CD4-positive, alpha-beta memory T cell (primary cell): ENCODE measurements around the gene DIP2A. TPM values are rescaled to one million over a fixed set of nuclear protein-coding genes. Genes with fewer than 3 reads are reported as not detected.
A peak's percentile ranks its signal among the peaks of the same experiment; 100 is the strongest.

Experiments used
- CTCF ChIA-PET: fragments of 350-600 bp; sonication (Branson Sonifier 250); formaldehyde crosslinking; loops from one replicate; lab custom pipeline; 2021; ENCODE audit warnings: inconsistent platforms; ENCODE audit not compliant: partially characterized antibody; lab: Charles Lee
- POLR2A ChIA-PET: fragments of 350-600 bp; sonication (Branson Sonifier 250); formaldehyde crosslinking; loops from one replicate; lab custom pipeline; 2021; ENCODE audit not compliant: partially characterized antibody; lab: Charles Lee
- DNase-seq, 5 donors: peaks; one replicate each; pipeline versions ENCODE4 v3.0.0 to v3.0.0-alpha.2; 2020 to 2022; ENCODE audit warnings: mixed read lengths in 1 of 5
- H3K27ac ChIP-seq: one replicate; pipeline ENCODE4 v1.7.0; 2013; ENCODE audit warnings: low read depth, low read length
- H3K27me3 ChIP-seq: 2 replicates; pipeline ENCODE4 v1.7.0; 2013; ENCODE audit warnings: mild to moderate bottlenecking, low read length, moderate library complexity; ENCODE audit not compliant: insufficient read depth
- H3K36me3 ChIP-seq: 2 replicates; pipeline ENCODE4 v1.7.0; 2013; ENCODE audit warnings: mild to moderate bottlenecking, low read length, moderate library complexity; ENCODE audit not compliant: insufficient read depth
- H3K4me1 ChIP-seq: 2 replicates; pipeline ENCODE4 v1.7.0; 2013; ENCODE audit warnings: mild to moderate bottlenecking, low read length, moderate library complexity; ENCODE audit not compliant: insufficient read depth
- H3K4me3 ChIP-seq, 2 donors: one replicate each; pipeline ENCODE4 v1.7.0; 2013; ENCODE audit warnings: low read length in 2 of 2, mild to moderate bottlenecking in 1 of 2
- H3K9me3 ChIP-seq, 2 donors: one replicate each; pipeline ENCODE4 v1.7.0; 2013; ENCODE audit warnings: low read length in 2 of 2, control low read depth in 1 of 2; ENCODE audit not compliant: control insufficient read depth in 1 of 2
- H3K27ac Mint-ChIP-seq, 7 donors: one replicate each; pipeline ENCODE4 v1.8.0; 2020 to 2021; ENCODE audit warnings: mixed read lengths in 7 of 7, mild to moderate bottlenecking in 6 of 7, inconsistent platforms in 3 of 7, moderate library complexity in 3 of 7
- H3K27me3 Mint-ChIP-seq, 2 donors: one replicate each; pipeline ENCODE4 v1.8.0; 2020 to 2021; ENCODE audit warnings: mixed read lengths in 2 of 2
- H3K36me3 Mint-ChIP-seq, 2 donors: one replicate each; pipeline ENCODE4 v1.8.0; 2020 to 2021; ENCODE audit warnings: mixed read lengths in 2 of 2, inconsistent platforms in 1 of 2, mild to moderate bottlenecking in 1 of 2
- H3K4me1 Mint-ChIP-seq, 4 donors: one replicate each; pipeline ENCODE4 v1.8.0; 2020 to 2021; ENCODE audit warnings: mixed read lengths in 4 of 4, mild to moderate bottlenecking in 1 of 4
- H3K4me3 Mint-ChIP-seq, 8 donors: one replicate each; pipeline ENCODE4 v1.8.0; 2020 to 2021; ENCODE audit warnings: mixed read lengths in 8 of 8, mild to moderate bottlenecking in 7 of 8, moderate library complexity in 6 of 8, inconsistent platforms in 3 of 8
- H3K9me3 Mint-ChIP-seq, 8 donors: one replicate each; pipeline ENCODE4 v1.8.0; 2020 to 2021; ENCODE audit warnings: mixed read lengths in 8 of 8, mild to moderate bottlenecking in 5 of 8, inconsistent platforms in 3 of 8, moderate library complexity in 1 of 8
- intact Hi-C: fragments of 100-400 bp; cut with micrococcal nuclease; formaldehyde crosslinking; loops from one replicate; pipeline ENCODE4 v1.15.1; 2023
- polyA plus RNA-seq, 2 donors: library from polyadenylated mRNA; unstranded; fragments of 300-500 nt; fragmentation: Illumina TruSeq; gene quantifications; one replicate each; pipeline ENCODE4 v1.2.3, GENCODE V29; 2021
- total RNA-seq, 2 experiments: library from RNA; stranded (reverse); gene quantifications; one replicate each; pipeline ENCODE4 v1.2.3, GENCODE V29; 2021

The DIP2A gene
- 10 to 100 TPM; 94.6 to 95.9 TPM for total RNA-seq
- polyA plus RNA-seq = 10 to 100 TPM; 14.1 to 17.8 TPM

GRCh38 chr21:46458315-46459023 is at the start of gene DIP2A:
DIP2A (plus strand) TSS chr21:46458891; CDS start chr21:46459132, 241 bp downstream.
- ChIA-PET CTCF (interaction anchor here (2.3 kb wide), 1 partner anchor 93 kb away, joined by 7 read pairs; no protein-coding TSS in a partner anchor), POLR2A (interaction anchor here (0.7 to 4.4 kb wide), 15 partner anchors 10 to 185 kb away, joined by 3 to 75 read pairs (median 5); partner anchors contain the start of genes PRMT2, S100B and YBEY)
- DNase-seq = peak; percentile 95 to 97 (median 96)
- H3K4me1 Mint-ChIP-seq = peaks cover 28 to 60% (median 44%) of the 10 kb centered on the region in 4 donors
- no peaks in the 10 kb centered on the region for H3K9me3 Mint-ChIP-seq
- Histone ChIP-seq H3K27ac (peak within 1 kb of the TSS; percentile 74), H3K9me3 (no peaks in the 10 kb centered on the region), H3K36me3 (no peaks in the 10 kb centered on the region), H3K4me1 (peaks cover 42% of the 10 kb centered on the region), H3K27me3 (no peaks in the 10 kb centered on the region), H3K4me3 (peak within 1 kb of the TSS; percentile 89 to 100)
- no peaks in the 10 kb centered on the region for H3K27me3 Mint-ChIP-seq
- peak within 1 kb of the TSS; percentile 88 to 93 (median 92) for H3K4me3 Mint-ChIP-seq
- intact Hi-C loops = loop anchor here (1.0 kb wide), 2 partner anchors 134 to 177 kb away; partner anchors contain the start of genes PCNT and PRMT2
- peaks cover 14 to 32% of the 10 kb centered on the region in 2 donors for H3K36me3 Mint-ChIP-seq
- peak within 1 kb of the TSS; percentile 90 to 95 (median 94) for H3K27ac Mint-ChIP-seq

GRCh38 chr21:46409641-46410406 is 48.9 kb upstream of the DIP2A start:
- no peaks in the 10 kb centered on the region for H3K4me1 ChIP-seq
- H3K27ac ChIP-seq = no peak overlapping the region
- Mint-ChIP-seq H3K27me3 (no peaks in the 10 kb centered on the region), H3K36me3 (peaks cover 8 to 25% of the 10 kb centered on the region in 2 donors), H3K9me3 (no peaks in the 10 kb centered on the region), H3K4me3 (peak overlapping the region in 1 of 8 donors; percentile 29), H3K4me1 (peaks cover 0 to 3% (median 0%) of the 10 kb centered on the region in 4 donors), H3K27ac (peak overlapping the region in 1 of 7 donors; percentile 37)
- H3K4me3 ChIP-seq = no peak overlapping the region
- DNase-seq = no peak
- intact Hi-C loops = no loop called here
- ChIA-PET CTCF (no interaction called here), POLR2A (no interaction called here)
- peaks cover 7% of the 10 kb centered on the region for H3K36me3 ChIP-seq
- H3K9me3 ChIP-seq = no peaks in the 10 kb centered on the region
- no peaks in the 10 kb centered on the region for H3K27me3 ChIP-seq

GRCh38 chr21:46410516-46410915 is 48.2 kb upstream of the DIP2A start:
- Mint-ChIP-seq H3K36me3 (peaks cover 9 to 26% of the 10 kb centered on the region in 2 donors), H3K27me3 (no peaks in the 10 kb centered on the region), H3K4me1 (peaks cover 0 to 3% (median 0%) of the 10 kb centered on the region in 4 donors), H3K9me3 (no peaks in the 10 kb centered on the region), H3K4me3 (no peak overlapping the region), H3K27ac (no peak overlapping the region)
- Histone ChIP-seq H3K4me3 (no peak overlapping the region), H3K4me1 (no peaks in the 10 kb centered on the region), H3K36me3 (peaks cover 7% of the 10 kb centered on the region), H3K27me3 (no peaks in the 10 kb centered on the region), H3K9me3 (no peaks in the 10 kb centered on the region), H3K27ac (no peak overlapping the region)
- POLR2A ChIA-PET = no interaction called here
- CTCF ChIA-PET = no interaction called here
- DNase-seq = no peak
- intact Hi-C loops = no loop called here

- no peak for DNase-seq
- no peak overlapping the region for H3K4me3 Mint-ChIP-seq
- Histone ChIP-seq H3K4me3 (no peak overlapping the region), H3K4me1 (no peaks in the 10 kb centered on the region), H3K9me3 (no peaks in the 10 kb centered on the region), H3K36me3 (peaks cover 7% of the 10 kb centered on the region), H3K27ac (no peak overlapping the region), H3K27me3 (no peaks in the 10 kb centered on the region)
- H3K9me3 Mint-ChIP-seq = no peaks in the 10 kb centered on the region
- ChIA-PET CTCF (no interaction called here), POLR2A (no interaction called here)
- H3K27me3 Mint-ChIP-seq = no peaks in the 10 kb centered on the region
- intact Hi-C loops = no loop called here
- H3K27ac Mint-ChIP-seq = no peak overlapping the region
- peaks cover 0 to 1% (median 0%) of the 10 kb centered on the region in 4 donors for H3K4me1 Mint-ChIP-seq
- H3K36me3 Mint-ChIP-seq = peaks cover 16 to 29% of the 10 kb centered on the region in 2 donors
Measured at GRCh38 chr21:46411236-46411635, 47.5 kb upstream of the DIP2A start.

GRCh38 chr21:46411691-46412090 is 47.0 kb upstream of the DIP2A start:
- no peaks in the 10 kb centered on the region for H3K27me3 Mint-ChIP-seq
- CTCF ChIA-PET = no interaction called here
- peaks cover 18 to 29% of the 10 kb centered on the region in 2 donors for H3K36me3 Mint-ChIP-seq
- H3K36me3 ChIP-seq = peaks cover 7% of the 10 kb centered on the region
- H3K27ac ChIP-seq = no peak overlapping the region
- H3K4me3 Mint-ChIP-seq = no peak overlapping the region
- intact Hi-C loops = no loop called here
- H3K27ac Mint-ChIP-seq = no peak overlapping the region
- no peak for DNase-seq
- peaks cover 0 to 1% (median 0%) of the 10 kb centered on the region in 4 donors for H3K4me1 Mint-ChIP-seq
- H3K9me3 ChIP-seq = no peaks in the 10 kb centered on the region
- H3K4me3 ChIP-seq = no peak overlapping the region
- POLR2A ChIA-PET = no interaction called here
- H3K9me3 Mint-ChIP-seq = no peaks in the 10 kb centered on the region
- H3K4me1 ChIP-seq = no peaks in the 10 kb centered on the region
- H3K27me3 ChIP-seq = no peaks in the 10 kb centered on the region

GRCh38 chr21:46412521-46413364 is 45.9 kb upstream of the DIP2A start:
- Histone ChIP-seq H3K4me1 (no peaks in the 10 kb centered on the region), H3K4me3 (no peak overlapping the region), H3K27me3 (no peaks in the 10 kb centered on the region), H3K36me3 (peaks cover 7% of the 10 kb centered on the region), H3K27ac (no peak overlapping the region), H3K9me3 (no peaks in the 10 kb centered on the region)
- H3K36me3 Mint-ChIP-seq = peaks cover 19 to 27% of the 10 kb centered on the region in 2 donors
- H3K27me3 Mint-ChIP-seq = no peaks in the 10 kb centered on the region
- ChIA-PET CTCF (no interaction called here), POLR2A (no interaction called here)
- intact Hi-C loops = no loop called here
- no peak for DNase-seq
- no peak overlapping the region for H3K27ac Mint-ChIP-seq
- H3K4me1 Mint-ChIP-seq = peaks cover 0 to 1% (median 0%) of the 10 kb centered on the region in 4 donors
- H3K9me3 Mint-ChIP-seq = no peaks in the 10 kb centered on the region
- no peak overlapping the region for H3K4me3 Mint-ChIP-seq
